Activated gamma-delta T cell treated with Interleukin-2 at 50 U/mL for 16 hours (primary cell): ENCODE measurements around the gene FGFR2.

Source experiments
- DNase-seq: peaks from one replicate; pipeline ENCODE4 v3.0.0-alpha.2; 2020

The FGFR2 gene

GRCh38 chr10:121551210-121551885 lies 46.9 kb downstream of the FGFR2 start:
- DNase-seq, result no peak

- no peak for DNase-seq
These were observed 53.9 kb downstream of the FGFR2 start for GRCh38 chr10:121544301-121544869.

- no peak for DNase-seq
These were observed 54.7 kb downstream of the FGFR2 start for GRCh38 chr10:121543545-121543944.

DNA sequence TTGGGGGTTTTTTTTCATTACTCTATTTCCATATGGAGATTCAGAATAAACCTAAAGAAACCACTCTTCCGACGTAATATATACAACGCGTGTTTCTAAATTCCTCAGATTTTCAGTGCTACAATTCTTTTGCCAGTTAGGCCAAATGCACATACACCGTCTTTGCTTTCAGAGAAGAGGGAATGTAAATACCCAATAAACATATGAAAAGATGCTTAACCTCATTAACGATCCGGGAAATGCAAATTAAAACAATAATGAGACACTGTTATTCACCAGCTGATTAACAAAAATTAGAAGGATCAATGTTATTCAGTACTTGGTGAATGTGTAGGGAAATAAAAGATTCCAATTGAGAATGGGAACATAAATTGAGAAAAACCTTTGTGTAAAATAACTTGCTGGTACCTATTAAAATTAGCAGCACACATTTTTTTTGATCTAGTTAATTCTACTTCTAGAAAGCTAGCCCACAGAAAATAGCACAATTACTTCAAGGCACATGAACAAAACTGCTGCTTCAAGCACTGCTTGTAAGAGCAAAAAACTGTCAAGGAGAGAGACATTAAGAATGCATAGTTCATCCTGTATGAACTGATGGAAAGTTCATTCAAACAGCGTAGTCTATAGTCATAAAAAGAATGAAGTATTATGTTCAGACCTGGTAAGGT lies 56.7 kb downstream of the FGFR2 start:
- DNase-seq, result no peak

- DNase-seq, result no peak
These were observed 57.4 kb downstream of the FGFR2 start for GRCh38 chr10:121540732-121541395.

DNA sequence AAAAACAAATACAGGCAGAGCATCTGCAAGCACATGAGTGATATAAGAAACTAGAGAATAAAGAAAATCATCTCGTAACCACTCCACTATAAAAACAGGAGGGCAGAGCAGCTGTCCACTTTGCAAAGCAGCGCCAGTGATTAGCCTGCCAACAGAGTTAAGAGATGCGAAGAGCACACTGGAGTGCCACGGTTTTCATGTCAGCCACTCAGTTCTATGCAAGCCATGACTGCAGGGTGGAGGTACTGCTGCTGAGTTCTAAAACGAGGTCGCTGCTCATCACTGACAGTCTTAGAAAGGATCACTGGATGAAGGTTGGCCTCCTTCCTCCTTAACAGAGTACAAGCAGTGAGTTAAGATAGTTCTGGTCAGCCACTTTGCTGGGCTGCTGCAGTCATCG lies 58.5 kb downstream of the FGFR2 start:
- DNase-seq, result no peak

DNA sequence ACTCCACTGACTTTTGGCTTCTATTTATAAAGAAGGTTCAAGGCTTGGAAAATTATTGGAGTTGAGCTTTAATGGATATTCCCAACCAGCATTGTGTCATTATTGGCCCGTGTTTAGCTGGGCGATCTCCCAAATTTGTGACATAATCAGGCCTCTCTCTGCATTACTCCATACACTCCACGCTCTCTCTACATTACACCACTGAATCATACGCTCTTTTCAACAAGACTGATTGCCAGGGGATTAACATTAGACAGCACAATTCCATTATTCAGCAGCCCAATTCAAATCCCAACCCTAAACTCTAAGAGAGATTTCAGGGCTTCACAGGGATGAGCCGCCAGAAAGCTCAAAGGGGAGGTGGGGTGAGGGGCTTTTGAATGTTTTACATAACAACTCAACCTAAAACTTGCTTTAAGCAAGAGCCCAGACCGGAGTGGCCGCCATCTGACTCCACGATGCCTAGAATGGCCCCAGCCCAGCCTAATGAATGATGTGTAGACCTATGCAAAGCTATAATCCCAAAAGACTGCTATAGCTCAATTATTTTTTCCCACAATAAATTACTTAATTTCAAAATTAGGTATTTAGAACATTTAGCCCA lies 61.8 kb downstream of the FGFR2 start:
- no peak for DNase-seq

DNA sequence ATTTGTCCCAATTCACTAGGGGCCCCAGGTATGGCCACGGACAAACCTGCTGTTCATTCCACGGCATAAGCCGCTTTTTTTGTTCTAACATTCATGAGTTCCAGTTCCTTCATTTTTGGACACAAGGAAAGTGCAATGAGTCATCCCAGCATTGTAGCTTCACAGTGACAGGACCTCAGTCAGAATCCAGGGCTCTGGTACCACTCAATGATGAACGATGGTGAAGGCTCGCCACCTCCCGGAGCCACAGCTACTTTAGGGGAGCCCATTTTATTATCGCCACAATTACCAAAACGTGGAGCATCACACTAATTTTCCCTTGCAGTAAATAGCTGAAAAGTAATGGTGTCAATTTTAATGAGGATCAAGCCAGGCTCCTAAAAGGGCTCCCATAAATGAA lies 62.9 kb downstream of the FGFR2 start:
- DNase-seq, result no peak

GRCh38 chr10:121532292-121532864 lies 65.9 kb downstream of the FGFR2 start:
- no peak for DNase-seq

DNA sequence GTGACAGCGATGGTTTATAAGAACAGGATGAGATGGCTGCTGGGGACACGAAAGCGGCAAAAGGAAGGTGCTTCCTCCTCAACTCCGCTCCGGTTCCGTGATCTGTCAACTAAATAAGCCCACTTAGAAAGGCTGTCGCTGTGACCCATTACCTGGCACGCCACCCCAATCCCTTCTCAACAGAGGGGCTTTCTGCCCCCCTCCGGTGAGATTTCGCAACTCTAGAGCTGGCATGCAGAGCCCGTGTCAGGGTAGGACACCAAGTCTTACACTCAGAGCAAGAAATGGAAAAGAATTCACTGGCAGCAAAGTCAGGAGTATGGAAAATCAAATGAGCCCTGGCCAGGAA lies 66.4 kb downstream of the FGFR2 start:
- no peak for DNase-seq

DNA sequence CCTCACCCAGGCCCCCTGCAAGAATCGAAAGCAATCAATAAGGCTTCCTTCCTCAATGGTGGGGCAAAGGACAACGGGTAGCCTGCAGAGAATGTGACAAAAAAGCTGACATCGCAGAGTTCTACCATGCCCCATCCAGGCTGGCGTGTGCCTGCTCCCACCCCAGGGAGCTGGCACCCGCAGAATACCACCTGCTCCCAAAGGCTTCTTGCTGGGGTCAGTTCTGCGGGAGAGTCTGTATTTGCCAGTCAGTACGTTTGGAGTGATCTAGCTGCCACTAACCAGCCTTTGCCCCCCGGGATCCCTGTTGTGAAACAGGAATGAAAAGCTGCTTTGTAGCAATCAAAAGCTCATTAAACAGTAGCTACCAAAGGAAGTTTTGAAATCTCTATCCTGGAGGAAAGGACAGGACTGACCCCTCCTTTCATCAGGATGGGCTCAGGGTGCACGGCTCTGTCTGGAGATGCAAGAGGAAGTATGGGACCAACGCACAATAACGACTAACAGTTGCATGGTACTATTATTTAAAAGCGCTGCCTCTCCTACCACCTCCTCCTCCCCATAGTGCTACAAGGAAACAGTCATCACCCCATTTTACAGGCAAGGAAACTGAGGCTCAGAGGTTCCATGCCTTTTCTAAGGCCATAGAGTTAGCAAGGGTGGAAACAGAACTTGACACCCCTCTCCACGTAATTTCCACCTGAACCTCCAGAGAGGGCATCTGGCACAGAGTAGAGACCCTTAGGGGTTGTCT lies 67.0 kb downstream of the FGFR2 start:
- DNase-seq, result no peak

DNA sequence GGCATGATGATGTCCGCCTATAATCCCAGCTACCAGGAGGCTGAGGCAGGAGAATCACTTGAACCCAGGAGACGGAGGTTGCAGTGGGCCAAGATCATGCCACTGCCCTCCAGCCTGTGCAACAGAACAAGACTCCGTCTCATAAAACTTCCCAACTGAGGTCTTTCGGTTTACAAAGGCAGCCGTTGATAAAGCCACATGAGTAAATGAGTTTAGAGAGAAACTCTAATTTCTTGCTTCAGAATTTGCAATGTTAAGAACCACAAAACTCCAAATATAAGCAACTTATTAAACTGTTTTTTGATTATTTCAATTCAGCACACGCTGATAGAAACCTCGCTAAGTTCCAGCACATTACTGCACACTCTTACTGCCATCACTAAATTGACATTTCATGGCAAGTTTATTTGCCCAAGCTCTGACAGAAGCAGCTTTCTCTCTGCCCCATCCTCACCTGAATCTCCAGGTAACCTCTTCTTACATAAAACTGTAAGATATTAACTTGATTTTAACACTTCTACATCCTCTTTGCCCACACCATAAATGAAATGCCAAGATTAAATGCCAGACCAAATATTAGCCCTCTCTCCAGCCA lies 67.7 kb downstream of the FGFR2 start:
- DNase-seq, result no peak

DNA sequence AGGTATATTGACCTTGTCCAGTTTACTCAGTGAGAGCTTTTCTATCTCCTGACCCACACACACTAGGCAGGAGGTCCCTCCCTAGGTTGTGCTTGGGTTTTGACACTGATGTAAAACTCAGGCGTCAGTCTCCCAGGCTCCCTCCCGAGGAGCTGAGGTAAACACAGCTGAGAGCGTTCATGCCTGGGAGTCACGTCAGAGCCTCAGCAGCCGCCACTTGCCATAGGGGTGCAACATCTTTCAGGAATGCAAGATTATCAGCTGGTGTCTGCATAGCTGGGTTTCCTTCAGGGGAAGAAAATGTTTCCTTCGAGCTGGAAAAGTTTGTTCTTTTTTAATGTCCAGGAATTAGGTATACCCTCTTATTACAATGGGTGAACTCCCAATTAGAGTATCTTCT lies 70.6 kb downstream of the FGFR2 start:
- DNase-seq, result no peak

GRCh38 chr10:121526801-121527221 lies 71.4 kb downstream of the FGFR2 start:
- no peak for DNase-seq

- DNase-seq, result no peak
These were observed 72.0 kb downstream of the FGFR2 start for GRCh38 chr10:121526135-121526790.

DNA sequence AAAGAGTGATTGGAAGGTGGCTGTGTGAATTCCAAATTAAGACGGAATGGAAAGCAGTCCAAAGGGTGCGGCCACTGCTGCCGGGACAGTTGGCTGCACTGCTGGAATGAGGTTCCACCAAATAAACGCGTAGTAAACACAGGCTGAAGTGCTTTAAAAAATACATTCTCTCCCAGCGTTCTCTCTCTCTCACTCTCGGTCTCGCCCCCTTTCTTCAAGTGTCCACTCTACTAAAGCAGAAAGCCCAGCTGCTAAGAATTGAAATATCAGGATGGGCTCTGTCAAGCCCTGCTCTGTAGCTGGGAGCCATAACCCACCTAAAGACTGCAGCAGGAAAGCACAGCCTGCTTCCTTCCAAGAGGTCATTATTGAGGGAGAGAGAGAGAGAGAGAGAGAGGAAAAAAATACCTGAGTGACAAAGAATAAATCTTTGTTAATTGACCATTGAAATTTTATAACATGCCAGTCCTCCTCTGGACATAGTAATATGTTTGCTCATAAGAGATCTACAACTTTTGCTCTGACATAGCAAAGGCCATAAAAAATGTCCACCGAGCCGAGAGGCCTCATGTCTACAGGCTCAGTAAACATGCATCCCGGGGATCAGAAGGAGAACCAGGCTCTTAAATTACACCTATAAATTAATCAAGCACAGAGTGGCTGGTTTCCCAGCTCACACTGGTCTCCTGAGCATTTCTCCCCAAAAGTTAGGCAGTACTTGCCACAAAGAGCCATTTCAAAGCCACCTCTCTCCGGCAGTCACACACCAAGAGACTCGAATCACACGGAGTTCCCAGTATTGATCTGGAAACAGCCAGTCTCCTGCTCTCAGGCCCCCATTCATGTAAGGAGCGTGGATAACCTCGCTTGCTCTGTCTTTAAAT lies 72.8 kb downstream of the FGFR2 start:
- no peak for DNase-seq

DNA sequence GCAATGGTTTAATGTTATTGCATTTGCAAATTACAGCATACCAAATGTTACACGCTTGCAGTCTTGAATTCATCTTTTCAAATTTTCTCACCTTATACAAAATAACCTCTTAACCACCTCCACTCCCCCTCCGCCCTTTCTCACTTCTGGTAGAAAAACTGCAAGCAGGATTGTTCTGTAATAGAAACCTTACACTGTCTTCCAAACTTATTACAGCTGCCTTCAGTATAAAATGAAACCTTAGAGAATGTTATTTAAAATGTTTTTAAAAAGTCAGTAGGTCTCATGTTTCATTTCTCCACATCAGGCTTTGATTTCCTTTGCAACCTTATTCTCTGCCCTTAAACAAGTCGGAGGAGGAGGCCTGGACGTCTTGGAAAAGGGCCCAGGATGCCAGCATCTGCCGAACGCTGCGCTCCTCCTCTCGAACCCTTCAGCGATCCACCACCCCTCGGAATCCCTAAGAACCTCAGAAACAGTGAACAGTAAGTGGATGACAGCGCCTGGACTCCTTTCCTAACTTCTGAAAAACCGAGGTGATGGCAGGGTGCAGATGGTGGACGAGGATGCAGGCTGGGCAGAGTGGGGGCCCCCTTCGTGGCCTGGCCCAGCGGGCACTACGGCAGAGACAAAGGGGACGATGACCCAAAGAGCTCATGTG lies 74.0 kb downstream of the FGFR2 start:
- DNase-seq, result no peak

DNA sequence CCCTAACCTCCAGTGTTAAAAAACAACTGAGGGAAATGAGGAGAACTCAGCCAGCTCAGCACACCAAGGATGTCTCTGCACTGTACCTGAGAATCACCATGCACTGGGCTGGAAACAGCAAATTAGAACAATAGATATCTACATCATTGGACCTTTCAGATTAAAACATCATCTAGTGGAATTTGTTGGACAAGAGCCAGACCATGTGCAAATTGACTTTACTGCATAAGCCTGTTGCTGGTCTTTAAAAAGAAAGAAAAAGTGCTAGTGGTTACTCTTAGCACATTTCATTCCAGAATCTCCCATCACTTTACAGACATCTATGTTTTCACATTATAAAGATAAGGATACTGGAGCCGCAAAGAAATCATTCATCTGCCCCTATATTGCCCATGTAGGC lies 75.4 kb downstream of the FGFR2 start:
- no peak for DNase-seq

- DNase-seq, result no peak
These were observed 76.3 kb downstream of the FGFR2 start for GRCh38 chr10:121521794-121522556.
